ENCODE results near the gene HK3.

DNA sequence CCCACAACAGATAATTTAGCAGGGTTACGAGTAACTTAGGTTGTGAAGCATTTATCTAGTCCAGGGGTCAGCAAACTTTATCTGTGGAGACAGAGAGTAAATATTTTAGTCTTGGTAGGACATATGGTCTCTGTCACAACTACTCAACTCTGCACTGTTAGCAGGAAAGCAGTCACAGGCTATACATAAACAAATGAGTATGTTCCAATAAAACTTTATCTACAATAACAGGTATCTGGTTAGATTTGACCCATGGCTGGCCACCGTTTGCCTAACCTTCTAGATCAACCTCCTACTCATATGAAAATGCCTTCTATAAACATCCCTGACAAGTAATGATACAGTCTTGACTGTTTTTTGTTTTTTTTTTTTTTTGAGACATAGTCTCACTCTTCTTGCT is 13.0 kb upstream of the HK3 start:
- TF ChIP-seq, protein P1, sequence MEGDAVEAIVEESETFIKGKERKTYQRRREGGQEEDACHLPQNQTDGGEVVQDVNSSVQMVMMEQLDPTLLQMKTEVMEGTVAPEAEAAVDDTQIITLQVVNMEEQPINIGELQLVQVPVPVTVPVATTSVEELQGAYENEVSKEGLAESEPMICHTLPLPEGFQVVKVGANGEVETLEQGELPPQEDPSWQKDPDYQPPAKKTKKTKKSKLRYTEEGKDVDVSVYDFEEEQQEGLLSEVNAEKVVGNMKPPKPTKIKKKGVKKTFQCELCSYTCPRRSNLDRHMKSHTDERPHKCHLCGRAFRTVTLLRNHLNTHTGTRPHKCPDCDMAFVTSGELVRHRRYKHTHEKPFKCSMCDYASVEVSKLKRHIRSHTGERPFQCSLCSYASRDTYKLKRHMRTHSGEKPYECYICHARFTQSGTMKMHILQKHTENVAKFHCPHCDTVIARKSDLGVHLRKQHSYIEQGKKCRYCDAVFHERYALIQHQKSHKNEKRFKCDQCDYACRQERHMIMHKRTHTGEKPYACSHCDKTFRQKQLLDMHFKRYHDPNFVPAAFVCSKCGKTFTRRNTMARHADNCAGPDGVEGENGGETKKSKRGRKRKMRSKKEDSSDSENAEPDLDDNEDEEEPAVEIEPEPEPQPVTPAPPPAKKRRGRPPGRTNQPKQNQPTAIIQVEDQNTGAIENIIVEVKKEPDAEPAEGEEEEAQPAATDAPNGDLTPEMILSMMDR (conservative IDR thresholded peaks at IDR 0.05), result no peak
- no peak for TF ChIP-seq ZFX (IDR thresholded peaks at IDR 0.05)

All from C4-2B (cell line).